Measurements from ENCODE around the gene JMY. TPM values are rescaled to one million over a fixed set of nuclear protein-coding genes. Genes with fewer than 3 reads are reported as not detected.
A peak's percentile ranks its signal among the peaks of the same experiment; 100 is the strongest.

The JMY gene
- total RNA-seq, 1 experiment from 2014 or later = 15.2 TPM

- H3K27ac ChIP-seq (ENCODE audit: insufficient read length, low read depth, low read length) = no peak overlapping the region
- no peak overlapping the region for H4K8ac ChIP-seq (replicated peaks; ENCODE audit: insufficient read length, low read depth, low read length)
- H3K27me3 Mint-ChIP-seq (ENCODE audit: low read depth) = no peaks in the 10 kb centered on the region; the same call in 1 of the 2 replicates
- H3K4me3 Mint-ChIP-seq = no peak overlapping the region
- no peak overlapping the region for H2BK15ac ChIP-seq (ENCODE audit: low read depth, low read length)
- peaks cover 3% of the 10 kb centered on the region; the same call in 1 of the 2 replicates for H3K79me2 ChIP-seq (ENCODE audit: insufficient read depth, low read length)
- H3K27ac Mint-ChIP-seq = peak overlapping the region in 1 of 3 experiments; percentile 92; a peak in 2 of 7 replicates
- no peak overlapping the region for H4K5ac ChIP-seq (ENCODE audit: insufficient read length, low read depth, low read length)
- no peak overlapping the region for H3K18ac ChIP-seq (ENCODE audit: insufficient read length, low read depth, low read length)
- H3K36me3 Mint-ChIP-seq (ENCODE audit: insufficient read depth in 1 of 3, low read depth in 3 of 3) = peaks cover 0 to 5% (median 3%) of the 10 kb centered on the region in 3 experiments; a peak in 3 of 7 replicates
- H2AFZ ChIP-seq (ENCODE audit: low read length) = no peak overlapping the region
- no peak overlapping the region for H3K4me2 ChIP-seq (ENCODE audit: insufficient read depth, insufficient read length, low read length)
- H3K4me1 ChIP-seq (ENCODE audit: insufficient read depth, low read length) = peaks cover 8% of the 10 kb centered on the region; the same call in 1 of the 2 replicates
- H2BK5ac ChIP-seq (ENCODE audit: insufficient read length, low read length) = no peak overlapping the region
- no peaks in the 10 kb centered on the region for H3K27me3 ChIP-seq (ENCODE audit: insufficient read depth, low read length)
- peaks cover 35 to 51% of the 10 kb centered on the region in 2 experiments for H3K4me1 Mint-ChIP-seq
- no peak overlapping the region for H3K23ac ChIP-seq (ENCODE audit: insufficient read length, low read depth, low read length)
- no peaks in the 10 kb centered on the region for H3K79me1 ChIP-seq (ENCODE audit: insufficient read depth, low read depth, low read length, poor library complexity, severe bottlenecking)
- no peak overlapping the region for H2BK120ac ChIP-seq (ENCODE audit: low read depth, low read length, poor library complexity, severe bottlenecking)
- H2BK12ac ChIP-seq (ENCODE audit: insufficient read length, low read depth, low read length) = no peak overlapping the region
- TF ChIP-seq, protein P1, sequence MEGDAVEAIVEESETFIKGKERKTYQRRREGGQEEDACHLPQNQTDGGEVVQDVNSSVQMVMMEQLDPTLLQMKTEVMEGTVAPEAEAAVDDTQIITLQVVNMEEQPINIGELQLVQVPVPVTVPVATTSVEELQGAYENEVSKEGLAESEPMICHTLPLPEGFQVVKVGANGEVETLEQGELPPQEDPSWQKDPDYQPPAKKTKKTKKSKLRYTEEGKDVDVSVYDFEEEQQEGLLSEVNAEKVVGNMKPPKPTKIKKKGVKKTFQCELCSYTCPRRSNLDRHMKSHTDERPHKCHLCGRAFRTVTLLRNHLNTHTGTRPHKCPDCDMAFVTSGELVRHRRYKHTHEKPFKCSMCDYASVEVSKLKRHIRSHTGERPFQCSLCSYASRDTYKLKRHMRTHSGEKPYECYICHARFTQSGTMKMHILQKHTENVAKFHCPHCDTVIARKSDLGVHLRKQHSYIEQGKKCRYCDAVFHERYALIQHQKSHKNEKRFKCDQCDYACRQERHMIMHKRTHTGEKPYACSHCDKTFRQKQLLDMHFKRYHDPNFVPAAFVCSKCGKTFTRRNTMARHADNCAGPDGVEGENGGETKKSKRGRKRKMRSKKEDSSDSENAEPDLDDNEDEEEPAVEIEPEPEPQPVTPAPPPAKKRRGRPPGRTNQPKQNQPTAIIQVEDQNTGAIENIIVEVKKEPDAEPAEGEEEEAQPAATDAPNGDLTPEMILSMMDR (conservative IDR thresholded peaks at IDR 0.05) = no peak
- H3K14ac ChIP-seq (ENCODE audit: insufficient read depth, low read length) = no peak overlapping the region
- H3K4ac ChIP-seq (ENCODE audit: low read depth, low read length) = no peak overlapping the region
- H2BK20ac ChIP-seq (ENCODE audit: low read depth, low read length, poor library complexity, severe bottlenecking) = no peak overlapping the region
- H3K9me3 Mint-ChIP-seq = no peaks in the 10 kb centered on the region
- no peak overlapping the region for H3T11ph ChIP-seq (ENCODE audit: low read length)
- no peak for DNase-seq
- no peaks in the 10 kb centered on the region for H3K9me3 ChIP-seq (ENCODE audit: control insufficient read depth, low read depth, low read length)
- no peaks in the 10 kb centered on the region for H3K23me2 ChIP-seq (ENCODE audit: insufficient read length, low read depth, low read length, poor library complexity, severe bottlenecking)
- H4K91ac ChIP-seq (ENCODE audit: insufficient read length, low read depth, low read length) = no peak overlapping the region
- no peak overlapping the region for H2AK5ac ChIP-seq (ENCODE audit: insufficient read length, low read length)
- H3K56ac ChIP-seq (ENCODE audit: insufficient read length, low read depth, low read length) = no peak overlapping the region
- WGBS (ENCODE audit: extremely low coverage, insufficient read length, low lambda C conversion rate) = no CpG with 5 or more reads among the region's 4 CpGs
- no peak overlapping the region for H3K9ac ChIP-seq (ENCODE audit: extremely low read depth, insufficient read length, low read length)
- no peaks in the 10 kb centered on the region for H4K20me1 ChIP-seq (ENCODE audit: control insufficient read depth, insufficient read depth, insufficient read length)
Measured at GRCh38 chr5:79256563-79256962, 20.6 kb downstream of the JMY start.
